ENCODE results near the gene RAB37. TPM values are rescaled to one million over a fixed set of nuclear protein-coding genes. Genes with fewer than 3 reads are reported as not detected.

RAB37 gene
- total and polyA plus RNA-seq, 2 of the 13 experiments (the other 11 are each of a cell fraction or from before 2014, with no cell fraction given), result 0.91 to 3.7 TPM

- TF ChIP-seq SRSF1 (optimal IDR thresholded peaks at IDR 0.05; ENCODE audit: low read depth, low read length) (no peak), FOSL1 (CRISPR knock-in tag; IDR thresholded peaks at IDR 0.05; ENCODE audit: borderline replicate concordance) (no peak), ASH2L (IDR thresholded peaks at IDR 0.05; ENCODE audit: insufficient read length, low read depth, low read length) (no peak), AGO1 (IDR thresholded peaks at IDR 0.05; ENCODE audit: low read depth, low read length, poor library complexity, severe bottlenecking) (peak; percentile 83), KLF11 (CRISPR knock-in tag; IDR thresholded peaks at IDR 0.05) (peak; percentile 60), ZNF746 (CRISPR knock-in tag; IDR thresholded peaks at IDR 0.05) (0 out of 2 replicates have a peak, but pooled peaks have one; percentile 8), NFKBIZ (CRISPR knock-in tag; IDR thresholded peaks at IDR 0.05) (0 out of 2 replicates have a peak, but pooled peaks have one; percentile 40), ZNF317 (CRISPR knock-in tag; IDR thresholded peaks at IDR 0.05) (0 out of 2 replicates have a peak, but pooled peaks have one; percentile 38), MBD4 (IDR thresholded peaks at IDR 0.05; ENCODE audit: borderline replicate concordance, low read length) (0 out of 2 replicates have a peak, but pooled peaks have one; percentile 73), NCOR1 (IDR thresholded peaks at IDR 0.05; ENCODE audit: borderline replicate concordance, low read length) (no peak), ZNF230 (CRISPR knock-in tag; IDR thresholded peaks at IDR 0.05) (no peak; the same call in 1 of the 2 replicates), ZNF460 (CRISPR knock-in tag; IDR thresholded peaks at IDR 0.05; ENCODE audit: borderline replicate concordance) (no peak), GTF2F1 (IDR thresholded peaks at IDR 0.05; ENCODE audit: low read length) (no peak), TMF1 (CRISPR knock-in tag; IDR thresholded peaks at IDR 0.05; ENCODE audit: low read depth) (no peak), ZNF34 (CRISPR knock-in tag; IDR thresholded peaks at IDR 0.05; ENCODE audit: borderline replicate concordance) (no peak), ZXDC (CRISPR knock-in tag; IDR thresholded peaks at IDR 0.05) (no peak)
- TF ChIP-seq, protein P1, sequence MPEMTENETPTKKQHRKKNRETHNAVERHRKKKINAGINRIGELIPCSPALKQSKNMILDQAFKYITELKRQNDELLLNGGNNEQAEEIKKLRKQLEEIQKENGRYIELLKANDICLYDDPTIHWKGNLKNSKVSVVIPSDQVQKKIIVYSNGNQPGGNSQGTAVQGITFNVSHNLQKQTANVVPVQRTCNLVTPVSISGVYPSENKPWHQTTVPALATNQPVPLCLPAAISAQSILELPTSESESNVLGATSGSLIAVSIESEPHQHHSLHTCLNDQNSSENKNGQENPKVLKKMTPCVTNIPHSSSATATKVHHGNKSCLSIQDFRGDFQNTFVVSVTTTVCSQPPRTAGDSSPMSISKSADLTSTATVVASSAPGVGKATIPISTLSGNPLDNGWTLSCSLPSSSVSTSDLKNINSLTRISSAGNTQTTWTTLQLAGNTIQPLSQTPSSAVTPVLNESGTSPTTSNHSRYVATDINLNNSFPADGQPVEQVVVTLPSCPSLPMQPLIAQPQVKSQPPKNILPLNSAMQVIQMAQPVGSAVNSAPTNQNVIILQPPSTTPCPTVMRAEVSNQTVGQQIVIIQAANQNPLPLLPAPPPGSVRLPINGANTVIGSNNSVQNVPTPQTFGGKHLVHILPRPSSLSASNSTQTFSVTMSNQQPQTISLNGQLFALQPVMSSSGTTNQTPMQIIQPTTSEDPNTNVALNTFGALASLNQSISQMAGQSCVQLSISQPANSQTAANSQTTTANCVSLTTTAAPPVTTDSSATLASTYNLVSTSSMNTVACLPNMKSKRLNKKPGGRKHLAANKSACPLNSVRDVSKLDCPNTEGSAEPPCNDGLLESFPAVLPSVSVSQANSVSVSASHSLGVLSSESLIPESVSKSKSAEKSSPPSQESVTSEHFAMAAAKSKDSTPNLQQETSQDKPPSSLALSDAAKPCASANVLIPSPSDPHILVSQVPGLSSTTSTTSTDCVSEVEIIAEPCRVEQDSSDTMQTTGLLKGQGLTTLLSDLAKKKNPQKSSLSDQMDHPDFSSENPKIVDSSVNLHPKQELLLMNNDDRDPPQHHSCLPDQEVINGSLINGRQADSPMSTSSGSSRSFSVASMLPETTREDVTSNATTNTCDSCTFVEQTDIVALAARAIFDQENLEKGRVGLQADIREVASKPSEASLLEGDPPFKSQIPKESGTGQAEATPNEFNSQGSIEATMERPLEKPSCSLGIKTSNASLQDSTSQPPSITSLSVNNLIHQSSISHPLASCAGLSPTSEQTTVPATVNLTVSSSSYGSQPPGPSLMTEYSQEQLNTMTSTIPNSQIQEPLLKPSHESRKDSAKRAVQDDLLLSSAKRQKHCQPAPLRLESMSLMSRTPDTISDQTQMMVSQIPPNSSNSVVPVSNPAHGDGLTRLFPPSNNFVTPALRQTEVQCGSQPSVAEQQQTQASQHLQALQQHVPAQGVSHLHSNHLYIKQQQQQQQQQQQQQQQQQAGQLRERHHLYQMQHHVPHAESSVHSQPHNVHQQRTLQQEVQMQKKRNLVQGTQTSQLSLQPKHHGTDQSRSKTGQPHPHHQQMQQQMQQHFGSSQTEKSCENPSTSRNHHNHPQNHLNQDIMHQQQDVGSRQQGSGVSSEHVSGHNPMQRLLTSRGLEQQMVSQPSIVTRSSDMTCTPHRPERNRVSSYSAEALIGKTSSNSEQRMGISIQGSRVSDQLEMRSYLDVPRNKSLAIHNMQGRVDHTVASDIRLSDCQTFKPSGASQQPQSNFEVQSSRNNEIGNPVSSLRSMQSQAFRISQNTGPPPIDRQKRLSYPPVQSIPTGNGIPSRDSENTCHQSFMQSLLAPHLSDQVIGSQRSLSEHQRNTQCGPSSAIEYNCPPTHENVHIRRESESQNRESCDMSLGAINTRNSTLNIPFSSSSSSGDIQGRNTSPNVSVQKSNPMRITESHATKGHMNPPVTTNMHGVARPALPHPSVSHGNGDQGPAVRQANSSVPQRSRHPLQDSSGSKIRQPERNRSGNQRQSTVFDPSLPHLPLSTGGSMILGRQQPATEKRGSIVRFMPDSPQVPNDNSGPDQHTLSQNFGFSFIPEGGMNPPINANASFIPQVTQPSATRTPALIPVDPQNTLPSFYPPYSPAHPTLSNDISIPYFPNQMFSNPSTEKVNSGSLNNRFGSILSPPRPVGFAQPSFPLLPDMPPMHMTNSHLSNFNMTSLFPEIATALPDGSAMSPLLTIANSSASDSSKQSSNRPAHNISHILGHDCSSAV (CRISPR knock-in tag; IDR thresholded peaks at IDR 0.05; ENCODE audit: borderline replicate concordance), result no peak
- TF ChIP-seq, protein P2, sequence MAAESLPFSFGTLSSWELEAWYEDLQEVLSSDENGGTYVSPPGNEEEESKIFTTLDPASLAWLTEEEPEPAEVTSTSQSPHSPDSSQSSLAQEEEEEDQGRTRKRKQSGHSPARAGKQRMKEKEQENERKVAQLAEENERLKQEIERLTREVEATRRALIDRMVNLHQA (CRISPR knock-in tag; IDR thresholded peaks at IDR 0.05), result no peak
Observed at GRCh38 chr17:74770498-74771318, 33.7 kb downstream of the RAB37 start (continued).

All from HepG2 (cell line).